GM23338 (cell line): ENCODE measurements around the gene CEP72.

Experiments used
- EZH2phosphoT487 ChIP-seq: fragments of 200-600 bp; sonication (generic); IDR thresholded peaks from one replicate; pipeline ENCODE4 v1.8.1; 2018; ENCODE audit warnings: antibody characterized with exemption; ENCODE audit not compliant: unreplicated experiment
- TF ChIP-seq, protein P1 (sequence below): IDR thresholded peaks from one replicate; pipeline ENCODE4 v1.6.1; 2018; ENCODE audit warnings: antibody characterized with exemption; ENCODE audit not compliant: unreplicated experiment
- TF ChIP-seq, protein P2 (sequence below), 2 experiments: fragments of 200-600 bp in 1 of 2; sonication (generic) in 1 of 2; conservative IDR thresholded peaks; 2 replicates each; pipeline versions ENCODE4 v1.5.1 to v1.6.1; 2016 to 2017; ENCODE audit warnings: antibody characterized with exemption in 2 of 2, low read depth in 2 of 2, mild to moderate bottlenecking in 2 of 2, moderate library complexity in 1 of 2
- TF ChIP-seq, protein P3 (sequence below): IDR thresholded peaks from 2 replicates; pipeline ENCODE4 v1.6.1; 2016; ENCODE audit warnings: antibody characterized with exemption

DNA sequence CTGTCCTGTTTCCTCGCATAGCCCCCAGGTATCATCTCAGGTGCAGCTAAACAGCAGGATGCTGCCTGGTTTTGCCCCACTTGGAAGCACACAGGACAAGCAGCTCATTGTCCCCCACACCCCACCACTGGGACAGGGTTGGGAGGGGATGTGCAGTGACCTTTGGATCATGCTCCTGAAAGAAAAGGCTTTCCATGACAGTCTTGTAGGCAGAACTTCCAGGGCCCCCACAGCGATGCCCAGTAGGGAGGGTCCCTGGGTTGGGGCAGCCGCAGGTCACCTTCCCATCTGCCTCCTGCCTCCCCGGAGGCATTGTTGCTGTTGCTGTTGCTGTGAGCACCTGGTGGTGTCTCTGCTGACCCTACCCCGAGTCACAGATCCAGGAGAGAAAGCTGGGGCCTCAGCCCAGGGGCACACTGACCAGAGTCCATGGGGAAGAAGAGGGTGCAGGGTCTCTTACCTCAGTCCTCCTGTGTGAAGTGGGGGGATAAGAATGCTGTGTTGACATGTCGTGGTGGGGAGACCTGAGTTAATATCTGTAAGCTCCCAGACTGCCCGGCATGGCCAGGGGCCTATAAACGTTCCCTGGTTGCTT lies 8.5 kb downstream of the CEP72 start:
- TF ChIP-seq, protein P1, sequence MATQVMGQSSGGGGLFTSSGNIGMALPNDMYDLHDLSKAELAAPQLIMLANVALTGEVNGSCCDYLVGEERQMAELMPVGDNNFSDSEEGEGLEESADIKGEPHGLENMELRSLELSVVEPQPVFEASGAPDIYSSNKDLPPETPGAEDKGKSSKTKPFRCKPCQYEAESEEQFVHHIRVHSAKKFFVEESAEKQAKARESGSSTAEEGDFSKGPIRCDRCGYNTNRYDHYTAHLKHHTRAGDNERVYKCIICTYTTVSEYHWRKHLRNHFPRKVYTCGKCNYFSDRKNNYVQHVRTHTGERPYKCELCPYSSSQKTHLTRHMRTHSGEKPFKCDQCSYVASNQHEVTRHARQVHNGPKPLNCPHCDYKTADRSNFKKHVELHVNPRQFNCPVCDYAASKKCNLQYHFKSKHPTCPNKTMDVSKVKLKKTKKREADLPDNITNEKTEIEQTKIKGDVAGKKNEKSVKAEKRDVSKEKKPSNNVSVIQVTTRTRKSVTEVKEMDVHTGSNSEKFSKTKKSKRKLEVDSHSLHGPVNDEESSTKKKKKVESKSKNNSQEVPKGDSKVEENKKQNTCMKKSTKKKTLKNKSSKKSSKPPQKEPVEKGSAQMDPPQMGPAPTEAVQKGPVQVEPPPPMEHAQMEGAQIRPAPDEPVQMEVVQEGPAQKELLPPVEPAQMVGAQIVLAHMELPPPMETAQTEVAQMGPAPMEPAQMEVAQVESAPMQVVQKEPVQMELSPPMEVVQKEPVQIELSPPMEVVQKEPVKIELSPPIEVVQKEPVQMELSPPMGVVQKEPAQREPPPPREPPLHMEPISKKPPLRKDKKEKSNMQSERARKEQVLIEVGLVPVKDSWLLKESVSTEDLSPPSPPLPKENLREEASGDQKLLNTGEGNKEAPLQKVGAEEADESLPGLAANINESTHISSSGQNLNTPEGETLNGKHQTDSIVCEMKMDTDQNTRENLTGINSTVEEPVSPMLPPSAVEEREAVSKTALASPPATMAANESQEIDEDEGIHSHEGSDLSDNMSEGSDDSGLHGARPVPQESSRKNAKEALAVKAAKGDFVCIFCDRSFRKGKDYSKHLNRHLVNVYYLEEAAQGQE = no peak
- TF ChIP-seq, protein P2, sequence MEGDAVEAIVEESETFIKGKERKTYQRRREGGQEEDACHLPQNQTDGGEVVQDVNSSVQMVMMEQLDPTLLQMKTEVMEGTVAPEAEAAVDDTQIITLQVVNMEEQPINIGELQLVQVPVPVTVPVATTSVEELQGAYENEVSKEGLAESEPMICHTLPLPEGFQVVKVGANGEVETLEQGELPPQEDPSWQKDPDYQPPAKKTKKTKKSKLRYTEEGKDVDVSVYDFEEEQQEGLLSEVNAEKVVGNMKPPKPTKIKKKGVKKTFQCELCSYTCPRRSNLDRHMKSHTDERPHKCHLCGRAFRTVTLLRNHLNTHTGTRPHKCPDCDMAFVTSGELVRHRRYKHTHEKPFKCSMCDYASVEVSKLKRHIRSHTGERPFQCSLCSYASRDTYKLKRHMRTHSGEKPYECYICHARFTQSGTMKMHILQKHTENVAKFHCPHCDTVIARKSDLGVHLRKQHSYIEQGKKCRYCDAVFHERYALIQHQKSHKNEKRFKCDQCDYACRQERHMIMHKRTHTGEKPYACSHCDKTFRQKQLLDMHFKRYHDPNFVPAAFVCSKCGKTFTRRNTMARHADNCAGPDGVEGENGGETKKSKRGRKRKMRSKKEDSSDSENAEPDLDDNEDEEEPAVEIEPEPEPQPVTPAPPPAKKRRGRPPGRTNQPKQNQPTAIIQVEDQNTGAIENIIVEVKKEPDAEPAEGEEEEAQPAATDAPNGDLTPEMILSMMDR (conservative IDR thresholded peaks at IDR 0.05; ENCODE audit: low read depth in 2 of 2) = no peak
- TF ChIP-seq, protein P3, sequence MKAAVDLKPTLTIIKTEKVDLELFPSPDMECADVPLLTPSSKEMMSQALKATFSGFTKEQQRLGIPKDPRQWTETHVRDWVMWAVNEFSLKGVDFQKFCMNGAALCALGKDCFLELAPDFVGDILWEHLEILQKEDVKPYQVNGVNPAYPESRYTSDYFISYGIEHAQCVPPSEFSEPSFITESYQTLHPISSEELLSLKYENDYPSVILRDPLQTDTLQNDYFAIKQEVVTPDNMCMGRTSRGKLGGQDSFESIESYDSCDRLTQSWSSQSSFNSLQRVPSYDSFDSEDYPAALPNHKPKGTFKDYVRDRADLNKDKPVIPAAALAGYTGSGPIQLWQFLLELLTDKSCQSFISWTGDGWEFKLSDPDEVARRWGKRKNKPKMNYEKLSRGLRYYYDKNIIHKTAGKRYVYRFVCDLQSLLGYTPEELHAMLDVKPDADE = no peak
- TF ChIP-seq EZH2phosphoT487 = no peak
